OCI-LY3 (cell line): ENCODE data around the gene PUDP.

Experiments used
- H2AFZ ChIP-seq: fragments of 200-600, 300-600 bp; shearing (Covaris generic); 2 replicates; pipeline ENCODE4 v1.6.0; 2014; ENCODE audit warnings: antibody characterized with exemption, low read depth, low read length
- H3K27ac ChIP-seq: fragments of 200-600, 300-600 bp; sonication (generic); 2 replicates; pipeline ENCODE4 v1.5.1; 2014; ENCODE audit warnings: mild to moderate bottlenecking, low read length, moderate library complexity, mixed read lengths
- H3K27me3 ChIP-seq: fragments of 200-600, 300-600 bp; sonication (generic); 2 replicates; pipeline ENCODE4 v1.6.1; 2014; ENCODE audit warnings: low read depth, low read length, mixed read lengths
- H3K36me3 ChIP-seq: fragments of 200-600, 300-600 bp; sonication (generic); replicated peaks from 2 replicates; pipeline ENCODE3; 2014; ENCODE audit warnings: low read depth, low read length, mixed read lengths
- H3K4me1 ChIP-seq: fragments of 300-600, 200-600 bp; sonication (generic); 2 replicates; pipeline ENCODE4 v1.6.1; 2014; ENCODE audit warnings: low read length, mixed read lengths
- H3K4me2 ChIP-seq: fragments of 200-600, 300-600 bp; sonication (generic); 2 replicates; pipeline ENCODE4 v1.6.1; 2014; ENCODE audit warnings: low read length, mixed read lengths
- H3K4me3 ChIP-seq: fragments of 300-600, 200-600 bp; sonication (generic); 2 replicates; pipeline ENCODE4 v1.5.1; 2014; ENCODE audit warnings: antibody characterized with exemption, mild to moderate bottlenecking, low read length, moderate library complexity
- H3K79me2 ChIP-seq: fragments of 300-600, 200-600 bp; shearing (Covaris generic); 2 replicates; pipeline ENCODE4 v1.6.1; 2014; ENCODE audit warnings: mild to moderate bottlenecking, low read length, mixed read lengths
- H3K9ac ChIP-seq: fragments of 300-600, 200-600 bp; shearing (Covaris generic); 2 replicates; pipeline ENCODE4 v1.6.0; 2014; ENCODE audit warnings: mild to moderate bottlenecking, low read length, moderate library complexity
- H3K9me3 ChIP-seq: fragments of 200-600, 300-600 bp; shearing (Covaris generic); 2 replicates; pipeline ENCODE4 v1.6.1; 2014; ENCODE audit warnings: low read length, mixed read lengths; ENCODE audit not compliant: insufficient read depth
- H4K20me1 ChIP-seq: fragments of 200-600, 300-600 bp; sonication (generic); 2 replicates; pipeline ENCODE4 v1.6.1; 2016; ENCODE audit warnings: low read length, mixed read lengths; ENCODE audit not compliant: insufficient read depth
- CTCF ChIP-seq: fragments of 200-600, 300-600 bp; sonication (generic); IDR thresholded peaks from 2 replicates; pipeline ENCODE4 v1.5.1; 2014; ENCODE audit warnings: antibody characterized with exemption, low read length, low read depth
- EZH2phosphoT487 ChIP-seq: fragments of 200-600 bp; shearing (Covaris generic); IDR thresholded peaks from 2 replicates; pipeline ENCODE4 v1.6.1; 2018; ENCODE audit warnings: antibody characterized with exemption, mixed run types, low read depth

Gene PUDP

GRCh38 chrX:7147978-7148854 lies at the start of gene PUDP:
TSS of gene PUDP (minus strand) at chrX:7148153. CDS start at chrX:7148113, 40 bp downstream.
- Histone ChIP-seq H3K4me2 (peak within 1 kb of the TSS; percentile 95), H3K27me3 (no peaks in the 10 kb centered on the region), H3K9me3 (no peaks in the 10 kb centered on the region), H3K4me3 (peak within 1 kb of the TSS; percentile 97), H3K36me3 (no peaks in the 10 kb centered on the region), H3K79me2 (peaks cover 44% of the 10 kb centered on the region), H3K27ac (peak within 1 kb of the TSS; percentile 77), H2AFZ (peak within 1 kb of the TSS; percentile 94), H4K20me1 (no peaks in the 10 kb centered on the region), H3K4me1 (peaks cover 20% of the 10 kb centered on the region), H3K9ac (peak within 1 kb of the TSS; percentile 95)
- no peak for TF ChIP-seq EZH2phosphoT487
- peak; percentile 19 for TF ChIP-seq CTCF

GRCh38 chrX:7194606-7195005 lies 46.7 kb upstream of the PUDP start:
- Histone ChIP-seq H3K4me1 (no peaks in the 10 kb centered on the region), H3K4me3 (no peak overlapping the region), H3K27ac (no peak overlapping the region), H3K9ac (no peak overlapping the region), H3K79me2 (no peaks in the 10 kb centered on the region), H3K36me3 (no peaks in the 10 kb centered on the region), H3K4me2 (no peak overlapping the region), H3K9me3 (no peaks in the 10 kb centered on the region), H4K20me1 (no peaks in the 10 kb centered on the region), H2AFZ (no peak overlapping the region), H3K27me3 (no peaks in the 10 kb centered on the region)
- TF ChIP-seq EZH2phosphoT487 (no peak), CTCF (no peak)

- TF ChIP-seq CTCF (no peak), EZH2phosphoT487 (no peak)
- H3K27me3 ChIP-seq, result no peaks in the 10 kb centered on the region
- H3K9ac ChIP-seq, result no peak overlapping the region
- H3K4me1 ChIP-seq, result no peaks in the 10 kb centered on the region
- H3K4me2 ChIP-seq, result no peak overlapping the region
- no peaks in the 10 kb centered on the region for H3K36me3 ChIP-seq
- H2AFZ ChIP-seq, result no peak overlapping the region
- H3K4me3 ChIP-seq, result no peak overlapping the region
- no peaks in the 10 kb centered on the region for H3K79me2 ChIP-seq
- no peak overlapping the region for H3K27ac ChIP-seq
- no peaks in the 10 kb centered on the region for H3K9me3 ChIP-seq
- no peaks in the 10 kb centered on the region for H4K20me1 ChIP-seq
Measured at GRCh38 chrX:7192871-7193270, 44.9 kb upstream of the PUDP start.

GRCh38 chrX:7191681-7192110 lies 43.7 kb upstream of the PUDP start:
- H3K36me3 ChIP-seq, result no peaks in the 10 kb centered on the region
- H3K4me3 ChIP-seq, result no peak overlapping the region
- no peaks in the 10 kb centered on the region for H3K27me3 ChIP-seq
- peak; percentile 47 for TF ChIP-seq CTCF
- no peak for TF ChIP-seq EZH2phosphoT487
- no peaks in the 10 kb centered on the region for H3K9me3 ChIP-seq
- H3K79me2 ChIP-seq, result no peaks in the 10 kb centered on the region
- no peaks in the 10 kb centered on the region for H3K4me1 ChIP-seq
- H2AFZ ChIP-seq, result no peak overlapping the region
- no peak overlapping the region for H3K4me2 ChIP-seq
- H3K9ac ChIP-seq, result no peak overlapping the region
- H3K27ac ChIP-seq, result no peak overlapping the region
- no peaks in the 10 kb centered on the region for H4K20me1 ChIP-seq
